Measurements from ENCODE around the gene NTPCR.
A peak's percentile ranks its signal among the peaks of the same experiment; 100 is the strongest.

The NTPCR gene

GRCh38 chr1:232951605-232952004, 1.2 kb downstream of the NTPCR start:
- TF ChIP-seq CTCF (IDR thresholded peaks at IDR 0.05; ENCODE audit: borderline replicate concordance, insufficient read depth, low read depth, low read length): no peak
- H3K4me3 ChIP-seq (ENCODE audit: low read depth, low read length): no peak overlapping the region

- no peak overlapping the region for H3K4me3 ChIP-seq (ENCODE audit: low read depth, low read length)
- TF ChIP-seq CTCF (IDR thresholded peaks at IDR 0.05; ENCODE audit: borderline replicate concordance, insufficient read depth, low read depth, low read length): peak; percentile 81
Observed at GRCh38 chr1:232952514-232953499, 2.4 kb downstream of the NTPCR start.

GRCh38 chr1:232954594-232955365, 4.4 kb downstream of the NTPCR start:
- H3K4me3 ChIP-seq (ENCODE audit: low read depth, low read length): no peak overlapping the region
- no peak for TF ChIP-seq CTCF (IDR thresholded peaks at IDR 0.05; ENCODE audit: borderline replicate concordance, insufficient read depth, low read depth, low read length)

GRCh38 chr1:232956081-232956480, 5.7 kb downstream of the NTPCR start:
- TF ChIP-seq CTCF (IDR thresholded peaks at IDR 0.05; ENCODE audit: borderline replicate concordance, insufficient read depth, low read depth, low read length): no peak
- H3K4me3 ChIP-seq (ENCODE audit: low read depth, low read length): no peak overlapping the region

- no peak for TF ChIP-seq CTCF (IDR thresholded peaks at IDR 0.05; ENCODE audit: borderline replicate concordance, insufficient read depth, low read depth, low read length)
Observed at GRCh38 chr1:232958067-232958466, 7.7 kb downstream of the NTPCR start.

GRCh38 chr1:232962761-232963745, 12.6 kb downstream of the NTPCR start:
- no peak overlapping the region for H3K4me3 ChIP-seq (ENCODE audit: low read depth, low read length)
- TF ChIP-seq CTCF (IDR thresholded peaks at IDR 0.05; ENCODE audit: borderline replicate concordance, insufficient read depth, low read depth, low read length): no peak

More at GRCh38 chr1:232958067-232958466, 7.7 kb downstream of the NTPCR start:
- H3K4me3 ChIP-seq (ENCODE audit: low read depth, low read length): no peak overlapping the region

All from GM12875 (cell line).